ENCODE results near the gene TPCN2. TPM values are rescaled to one million over a fixed set of nuclear protein-coding genes. Genes with fewer than 3 reads are reported as not detected.

Gene TPCN2
- total RNA-seq, 1 experiment from 2014 or later = 63.6 TPM

- Histone ChIP-seq H3K9me3 (peaks cover 18% of the 10 kb centered on the region; the same call in 1 of the 2 replicates), H3K4me3 (ENCODE audit: low read depth, low read length) (no peak overlapping the region), H3K36me3 (ENCODE audit: control insufficient read depth, insufficient read depth, low read length) (no peaks in the 10 kb centered on the region), H3K4me1 (peaks cover 16% of the 10 kb centered on the region), H3K27me3 (replicated peaks; ENCODE audit: control insufficient read depth, insufficient read depth, low read length) (no peaks in the 10 kb centered on the region)
- intact Hi-C loops (cut with micrococcal nuclease; ENCODE audit: unreplicated experiment) = no loop called here
- ChIA-PET POLR2A (no interaction called here), CTCF (no interaction called here)
- no peak overlapping the region for H3K4me3 Mint-ChIP-seq (ENCODE audit: unreplicated experiment)
- TF ChIP-seq, protein P1, sequence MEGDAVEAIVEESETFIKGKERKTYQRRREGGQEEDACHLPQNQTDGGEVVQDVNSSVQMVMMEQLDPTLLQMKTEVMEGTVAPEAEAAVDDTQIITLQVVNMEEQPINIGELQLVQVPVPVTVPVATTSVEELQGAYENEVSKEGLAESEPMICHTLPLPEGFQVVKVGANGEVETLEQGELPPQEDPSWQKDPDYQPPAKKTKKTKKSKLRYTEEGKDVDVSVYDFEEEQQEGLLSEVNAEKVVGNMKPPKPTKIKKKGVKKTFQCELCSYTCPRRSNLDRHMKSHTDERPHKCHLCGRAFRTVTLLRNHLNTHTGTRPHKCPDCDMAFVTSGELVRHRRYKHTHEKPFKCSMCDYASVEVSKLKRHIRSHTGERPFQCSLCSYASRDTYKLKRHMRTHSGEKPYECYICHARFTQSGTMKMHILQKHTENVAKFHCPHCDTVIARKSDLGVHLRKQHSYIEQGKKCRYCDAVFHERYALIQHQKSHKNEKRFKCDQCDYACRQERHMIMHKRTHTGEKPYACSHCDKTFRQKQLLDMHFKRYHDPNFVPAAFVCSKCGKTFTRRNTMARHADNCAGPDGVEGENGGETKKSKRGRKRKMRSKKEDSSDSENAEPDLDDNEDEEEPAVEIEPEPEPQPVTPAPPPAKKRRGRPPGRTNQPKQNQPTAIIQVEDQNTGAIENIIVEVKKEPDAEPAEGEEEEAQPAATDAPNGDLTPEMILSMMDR (IDR thresholded peaks at IDR 0.05; ENCODE audit: insufficient read depth in 1 of 2, low read depth in 1 of 2, low read length in 1 of 2, severe bottlenecking in 1 of 2, unreplicated experiment in 1 of 2) = no peak
- no TSS peak for BruUV-seq (replicated peaks)
- DNase-seq = no peak
- H3K36me3 Mint-ChIP-seq (ENCODE audit: insufficient read depth, unreplicated experiment) = no peaks in the 10 kb centered on the region
- peaks cover 13% of the 10 kb centered on the region for H3K9me3 Mint-ChIP-seq (ENCODE audit: unreplicated experiment)
- peaks cover 8% of the 10 kb centered on the region for H3K4me1 Mint-ChIP-seq (ENCODE audit: low read depth, unreplicated experiment)
- H3K27ac Mint-ChIP-seq (ENCODE audit: unreplicated experiment) = no peak overlapping the region
- no peaks in the 10 kb centered on the region for H3K27me3 Mint-ChIP-seq (ENCODE audit: insufficient read depth, unreplicated experiment)
Measured at GRCh38 chr11:69167916-69168691, 119.4 kb downstream of the TPCN2 start.

- Histone ChIP-seq H3K27me3 (replicated peaks; ENCODE audit: control insufficient read depth, insufficient read depth, low read length) (no peaks in the 10 kb centered on the region), H3K4me3 (ENCODE audit: low read depth, low read length) (no peak overlapping the region), H3K4me1 (peaks cover 16% of the 10 kb centered on the region), H3K9me3 (peaks cover 8% of the 10 kb centered on the region; the same call in 1 of the 2 replicates), H3K36me3 (ENCODE audit: control insufficient read depth, insufficient read depth, low read length) (no peaks in the 10 kb centered on the region)
- DNase-seq = no peak
- ChIA-PET CTCF (no interaction called here), POLR2A (no interaction called here)
- H3K27me3 Mint-ChIP-seq (ENCODE audit: insufficient read depth, unreplicated experiment) = no peaks in the 10 kb centered on the region
- no peak overlapping the region for H3K27ac Mint-ChIP-seq (ENCODE audit: unreplicated experiment)
- BruUV-seq (replicated peaks) = no TSS peak
- H3K4me1 Mint-ChIP-seq (ENCODE audit: low read depth, unreplicated experiment) = peaks cover 8% of the 10 kb centered on the region
- no peaks in the 10 kb centered on the region for H3K36me3 Mint-ChIP-seq (ENCODE audit: insufficient read depth, unreplicated experiment)
- no peak overlapping the region for H3K4me3 Mint-ChIP-seq (ENCODE audit: unreplicated experiment)
- intact Hi-C loops (cut with micrococcal nuclease; ENCODE audit: unreplicated experiment) = no loop called here
- TF ChIP-seq, protein P1 (IDR thresholded peaks at IDR 0.05; ENCODE audit: insufficient read depth in 1 of 2, low read depth in 1 of 2, low read length in 1 of 2, severe bottlenecking in 1 of 2, unreplicated experiment in 1 of 2) = no peak
- H3K9me3 Mint-ChIP-seq (ENCODE audit: unreplicated experiment) = no peaks in the 10 kb centered on the region
Measured at GRCh38 chr11:69169479-69169878, 120.7 kb downstream of the TPCN2 start.

- TF ChIP-seq, protein P1 (IDR thresholded peaks at IDR 0.05; ENCODE audit: insufficient read depth in 1 of 2, low read depth in 1 of 2, low read length in 1 of 2, severe bottlenecking in 1 of 2, unreplicated experiment in 1 of 2) = no peak
- H3K36me3 ChIP-seq (ENCODE audit: control insufficient read depth, insufficient read depth, low read length) = no peaks in the 10 kb centered on the region
- Mint-ChIP-seq H3K9me3 (ENCODE audit: unreplicated experiment) (no peaks in the 10 kb centered on the region), H3K27me3 (ENCODE audit: insufficient read depth, unreplicated experiment) (no peaks in the 10 kb centered on the region), H3K4me3 (ENCODE audit: unreplicated experiment) (no peak overlapping the region), H3K27ac (ENCODE audit: unreplicated experiment) (no peak overlapping the region), H3K4me1 (ENCODE audit: low read depth, unreplicated experiment) (peaks cover 8% of the 10 kb centered on the region), H3K36me3 (ENCODE audit: insufficient read depth, unreplicated experiment) (no peaks in the 10 kb centered on the region)
- no TSS peak for BruUV-seq (replicated peaks)
- ChIA-PET CTCF (interaction anchor here (1.3 to 1.6 kb wide), 2 partner anchors 39 to 104 kb away, joined by 7 to 8 read pairs; no protein-coding TSS in a partner anchor), POLR2A (no interaction called here)
- intact Hi-C loops (cut with micrococcal nuclease; ENCODE audit: unreplicated experiment) = no loop called here
- DNase-seq = peak; percentile 64 to 81
- H3K4me3 ChIP-seq (ENCODE audit: low read depth, low read length) = no peak overlapping the region
- H3K4me1 ChIP-seq = peaks cover 16% of the 10 kb centered on the region
- H3K27me3 ChIP-seq (replicated peaks; ENCODE audit: control insufficient read depth, insufficient read depth, low read length) = no peaks in the 10 kb centered on the region
- peaks cover 6% of the 10 kb centered on the region; the same call in 1 of the 2 replicates for H3K9me3 ChIP-seq
Measured at GRCh38 chr11:69170704-69171103, 122.0 kb downstream of the TPCN2 start.

All from Caco-2 (cell line).